NCI-H1694 (cell line): Measurements from ENCODE around the gene SLC5A2.

ENCODE experiments used
- DNase-seq: peaks from one replicate; lab custom pipeline; 2025; lab: John Stamatoyannopoulos, UW

SLC5A2 gene

DNA sequence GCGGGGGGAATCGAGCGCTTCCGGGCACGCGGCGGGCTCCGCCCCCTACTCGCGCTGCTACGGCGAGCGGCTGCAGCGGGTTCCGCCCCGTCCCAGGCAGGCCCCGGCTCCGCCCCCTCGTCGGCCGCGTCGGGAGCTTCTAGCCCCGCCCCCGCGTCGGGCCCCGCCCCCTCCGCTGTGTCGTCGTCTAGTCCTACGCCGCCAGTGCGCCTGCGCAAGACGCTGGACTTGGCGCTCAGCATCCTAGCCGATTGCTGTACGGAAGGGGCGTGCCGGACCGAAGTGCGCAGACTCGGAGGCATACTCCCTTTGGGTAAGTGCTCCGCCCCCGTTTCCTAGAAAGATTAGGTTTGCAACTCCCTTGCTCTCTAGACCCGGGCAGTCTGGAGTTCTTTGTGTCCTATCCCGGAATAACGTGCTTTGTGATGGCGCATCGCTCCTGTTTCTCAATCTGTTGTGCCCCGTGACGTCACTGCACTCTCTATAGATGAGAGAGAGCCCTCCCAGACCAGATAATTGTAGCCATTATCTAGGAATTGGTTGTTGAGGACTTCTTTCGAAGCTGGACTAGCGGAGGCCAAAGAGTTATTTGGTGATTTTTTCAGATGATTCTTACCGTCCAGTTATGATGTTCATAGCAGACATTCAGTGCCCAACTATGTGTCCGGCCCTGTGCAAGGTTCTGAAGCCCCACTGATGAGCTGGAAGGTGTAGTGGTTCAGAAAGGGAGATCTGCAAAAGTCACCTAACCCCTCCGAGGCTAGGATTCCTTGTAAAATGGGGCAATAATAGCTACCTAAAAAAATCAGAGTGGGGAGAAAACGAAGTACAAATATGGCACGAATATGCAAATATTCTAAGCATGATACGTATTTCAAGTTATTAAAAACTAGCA is 23.0 kb upstream of the SLC5A2 start:
- DNase-seq: peak; percentile 97

DNA sequence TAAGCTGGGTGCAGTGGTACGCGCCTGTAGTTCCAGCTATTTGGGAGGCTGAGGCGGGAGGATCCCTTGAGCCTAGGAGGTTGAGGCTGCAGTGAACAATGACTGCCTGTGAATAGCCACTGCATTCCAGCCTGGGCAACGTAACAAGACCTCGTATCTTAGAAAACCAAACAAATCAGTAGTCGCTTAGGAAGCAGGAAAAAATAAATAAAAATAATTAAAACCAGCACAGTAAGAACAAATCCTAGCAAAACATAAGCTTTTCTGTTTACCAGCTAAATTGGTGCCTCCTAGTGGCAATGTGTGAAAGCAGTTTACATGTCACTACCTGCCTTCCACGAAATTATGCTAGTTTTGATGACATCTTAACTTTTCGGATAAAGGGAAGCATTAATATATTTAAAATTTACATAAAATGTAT is 22.3 kb upstream of the SLC5A2 start:
- no peak for DNase-seq

DNA sequence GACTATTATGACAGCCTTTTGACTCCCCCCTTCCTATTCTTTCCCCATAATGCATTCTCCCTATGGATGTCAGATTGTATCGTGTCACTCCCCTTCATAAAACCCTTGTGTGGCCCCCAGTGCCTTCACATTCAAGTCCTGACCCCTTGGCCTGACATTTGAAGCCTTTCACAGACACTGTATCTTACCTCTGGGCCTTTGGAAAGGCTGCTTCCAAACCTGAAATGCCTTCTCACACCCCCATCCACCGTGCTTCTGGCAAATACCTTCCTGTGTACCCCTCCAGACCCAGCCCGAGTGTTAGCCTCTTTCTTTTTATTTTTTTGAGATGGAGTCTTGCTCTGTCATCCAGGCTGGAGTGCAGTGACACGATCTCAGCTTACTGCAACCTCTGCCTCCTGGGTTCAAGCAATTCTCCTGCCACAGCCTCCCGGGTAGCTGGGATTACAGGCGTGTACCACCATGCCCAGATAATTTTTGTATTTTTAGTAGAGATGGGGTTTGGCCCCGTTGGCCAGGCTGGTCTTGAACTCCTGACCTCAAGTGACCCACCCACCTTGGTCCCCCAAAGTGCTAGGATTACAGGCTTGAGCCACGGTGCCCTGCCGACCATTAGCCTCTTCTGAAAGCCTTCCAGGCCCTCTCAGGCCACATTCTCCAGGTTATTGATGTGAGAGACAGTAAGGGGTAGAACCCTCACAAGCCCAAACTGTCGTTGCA is 21.6 kb upstream of the SLC5A2 start:
- no peak for DNase-seq

DNA sequence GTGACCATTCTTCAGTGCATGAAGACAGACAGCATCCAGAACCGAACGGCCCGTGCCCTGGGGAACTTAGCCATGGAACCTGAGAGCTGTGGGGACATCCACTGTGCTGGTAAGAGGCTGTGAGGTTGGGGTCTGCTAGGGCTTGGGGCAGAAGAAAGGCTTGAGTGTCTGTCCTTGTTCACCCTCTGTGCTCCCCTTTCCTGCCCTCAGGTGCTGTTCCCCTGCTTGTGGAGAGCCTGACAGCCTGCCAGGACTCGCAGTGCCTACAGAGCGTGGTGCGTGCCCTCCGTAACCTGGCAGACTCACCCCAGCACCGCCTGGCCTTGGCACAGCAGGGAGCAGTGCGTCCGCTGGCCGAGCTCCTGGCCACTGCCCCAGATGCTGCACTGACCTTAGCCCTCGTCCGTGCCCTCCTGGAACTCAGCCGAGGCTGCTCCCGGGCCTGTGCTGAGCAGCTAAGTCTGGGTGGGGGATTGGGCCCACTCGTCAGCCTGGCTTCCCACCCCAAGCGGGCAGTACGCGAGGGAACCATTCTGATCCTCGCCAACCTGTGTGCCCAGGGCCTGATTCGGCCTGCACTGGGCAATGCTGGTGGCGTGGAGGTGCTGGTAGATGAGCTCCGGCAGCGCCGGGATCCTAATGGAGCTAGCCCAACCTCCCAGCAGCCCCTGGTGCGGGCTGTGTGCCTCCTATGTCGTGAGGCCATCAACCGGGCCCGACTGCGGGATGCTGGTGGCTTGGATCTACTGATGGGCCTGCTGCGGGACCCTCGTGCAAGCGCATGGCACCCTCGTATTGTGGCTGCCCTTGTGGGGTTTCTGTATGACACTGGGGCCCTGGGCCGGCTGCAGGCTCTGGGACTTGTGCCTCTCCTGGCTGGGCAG is 20.8 kb upstream of the SLC5A2 start:
- DNase-seq: no peak

DNA sequence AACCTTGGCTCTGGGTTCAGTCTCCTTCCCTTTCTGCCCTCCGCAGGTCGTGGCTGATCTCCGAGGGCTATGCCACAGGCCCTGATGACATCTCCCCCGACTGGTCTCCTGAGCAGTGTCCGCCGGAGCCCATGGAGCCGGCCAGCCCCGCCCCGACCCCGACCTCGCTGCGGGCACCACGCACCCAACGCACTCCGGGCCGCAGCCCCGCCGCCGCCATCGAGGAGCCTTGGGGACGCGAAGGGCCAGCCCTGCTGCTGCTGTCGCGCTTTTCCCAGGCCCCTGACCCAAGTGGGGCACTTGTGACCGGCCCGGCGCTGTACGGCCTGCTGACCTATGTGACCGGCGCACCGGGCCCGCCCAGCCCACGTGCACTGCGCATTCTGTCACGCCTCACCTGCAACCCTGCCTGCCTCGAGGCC is 18.6 kb upstream of the SLC5A2 start:
- no peak for DNase-seq

DNA sequence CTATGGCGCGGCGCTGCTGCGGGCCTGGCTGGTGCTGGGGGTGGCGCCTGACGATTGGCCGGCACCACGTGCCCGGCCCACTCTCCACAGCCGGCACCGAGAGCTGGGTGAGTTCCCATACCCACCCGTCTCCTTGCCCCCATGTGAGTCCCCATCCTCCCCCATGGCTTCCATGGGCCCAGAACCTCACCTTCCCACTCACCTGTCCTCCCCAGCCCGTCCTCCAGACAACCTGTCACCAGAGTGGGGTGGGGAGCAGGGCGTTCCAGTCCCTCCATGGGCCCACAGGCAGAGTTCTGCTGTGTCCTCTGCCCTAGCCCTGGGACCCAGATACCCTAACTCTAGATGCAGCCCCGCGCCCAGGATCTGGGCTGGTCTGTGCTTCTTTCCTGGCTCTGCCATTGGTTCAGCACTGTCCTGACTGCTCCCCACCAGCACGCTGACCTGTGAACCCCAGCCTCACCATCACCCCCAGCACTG is 18.1 kb upstream of the SLC5A2 start:
- DNase-seq: no peak

DNA sequence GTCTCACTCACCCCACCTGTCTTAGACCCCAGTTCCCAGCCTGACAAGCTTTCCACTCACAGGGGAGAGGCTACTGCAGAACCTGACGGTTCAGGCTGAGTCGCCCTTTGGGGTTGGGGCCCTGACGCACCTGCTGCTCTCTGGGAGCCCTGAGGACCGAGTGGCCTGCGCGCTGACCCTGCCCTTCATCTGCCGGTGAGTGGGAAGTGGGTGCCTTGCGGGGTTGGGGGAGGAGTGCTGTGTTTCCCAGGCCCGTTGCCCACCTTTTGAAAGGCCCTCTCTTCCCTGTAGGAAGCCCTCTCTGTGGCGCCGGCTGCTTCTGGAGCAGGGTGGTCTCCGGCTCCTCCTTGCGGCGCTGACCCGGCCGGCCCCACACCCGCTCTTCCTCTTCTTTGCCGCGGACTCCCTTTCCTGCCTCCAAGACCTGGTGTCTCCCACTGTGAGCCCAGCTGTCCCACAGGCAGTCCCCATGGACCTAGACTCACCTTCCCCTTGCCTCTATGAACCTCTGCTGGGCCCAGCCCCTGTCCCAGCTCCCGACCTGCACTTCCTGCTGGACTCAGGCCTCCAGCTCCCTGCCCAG is 17.0 kb upstream of the SLC5A2 start:
- DNase-seq: no peak

DNA sequence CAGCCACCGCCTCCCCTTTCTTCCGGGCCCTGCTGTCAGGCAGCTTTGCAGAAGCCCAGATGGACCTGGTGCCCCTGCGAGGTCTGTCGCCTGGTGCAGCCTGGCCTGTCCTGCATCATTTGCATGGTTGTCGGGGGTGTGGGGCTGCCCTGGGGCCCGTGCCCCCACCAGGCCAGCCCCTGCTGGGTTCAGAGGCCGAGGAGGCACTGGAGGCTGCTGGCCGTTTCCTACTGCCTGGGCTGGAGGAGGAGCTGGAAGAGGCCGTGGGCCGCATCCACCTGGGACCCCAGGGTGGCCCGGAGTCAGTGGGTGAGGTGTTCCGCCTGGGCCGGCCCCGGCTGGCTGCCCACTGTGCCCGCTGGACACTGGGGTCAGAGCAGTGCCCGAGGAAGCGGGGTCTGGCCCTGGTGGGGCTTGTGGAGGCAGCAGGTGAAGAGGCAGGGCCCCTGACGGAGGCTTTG is 16.5 kb upstream of the SLC5A2 start:
- DNase-seq: no peak

DNA sequence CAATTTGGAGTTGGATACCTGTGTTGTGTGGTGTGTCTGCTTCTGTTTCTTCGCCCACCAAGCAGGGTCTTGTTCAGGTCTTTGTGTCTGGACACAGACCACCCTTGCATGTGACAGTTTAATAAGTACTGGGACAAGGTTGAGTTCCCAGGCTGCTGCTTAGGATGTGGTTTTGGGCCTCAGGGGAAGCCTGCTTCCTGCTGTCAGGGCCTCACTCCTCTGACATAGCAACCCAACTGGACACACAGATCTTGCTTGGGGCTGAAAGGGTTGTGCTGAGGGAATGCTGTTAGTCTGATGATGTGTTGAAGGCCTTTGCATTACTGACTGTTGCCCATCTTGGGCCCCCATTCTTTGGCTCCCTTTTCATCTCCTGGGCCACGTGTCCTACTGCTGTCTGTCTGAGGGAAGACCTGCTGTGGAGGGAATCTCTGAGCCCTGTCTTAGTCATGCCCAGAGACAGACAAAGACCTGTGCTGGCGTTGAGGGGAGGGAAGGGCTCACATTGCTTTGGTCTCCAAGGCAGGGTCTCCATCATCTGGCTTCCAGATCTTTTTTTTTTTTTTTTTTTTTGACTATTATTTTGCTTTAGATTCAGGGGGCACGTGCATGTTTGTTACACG is 15.7 kb upstream of the SLC5A2 start:
- DNase-seq: no peak

DNA sequence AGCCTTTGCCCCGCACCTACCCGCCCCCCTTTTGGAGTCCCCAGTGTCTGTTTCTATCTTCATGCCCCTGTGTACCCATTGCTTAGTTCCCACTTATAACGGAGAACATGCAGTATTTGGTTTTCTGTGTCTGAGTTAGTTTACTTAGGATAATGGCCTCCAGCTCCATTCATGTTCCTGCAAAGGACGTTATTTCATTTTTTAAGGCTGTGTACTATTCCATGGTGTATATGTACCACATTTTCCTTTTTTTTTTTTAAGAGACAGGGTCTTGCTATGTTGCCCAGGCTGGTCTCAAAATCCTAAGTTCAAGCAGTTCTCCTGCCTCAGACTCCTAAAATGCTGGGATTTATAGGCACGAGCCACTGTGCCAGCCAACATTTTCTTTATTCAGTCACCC is 15.1 kb upstream of the SLC5A2 start:
- no peak for DNase-seq

DNA sequence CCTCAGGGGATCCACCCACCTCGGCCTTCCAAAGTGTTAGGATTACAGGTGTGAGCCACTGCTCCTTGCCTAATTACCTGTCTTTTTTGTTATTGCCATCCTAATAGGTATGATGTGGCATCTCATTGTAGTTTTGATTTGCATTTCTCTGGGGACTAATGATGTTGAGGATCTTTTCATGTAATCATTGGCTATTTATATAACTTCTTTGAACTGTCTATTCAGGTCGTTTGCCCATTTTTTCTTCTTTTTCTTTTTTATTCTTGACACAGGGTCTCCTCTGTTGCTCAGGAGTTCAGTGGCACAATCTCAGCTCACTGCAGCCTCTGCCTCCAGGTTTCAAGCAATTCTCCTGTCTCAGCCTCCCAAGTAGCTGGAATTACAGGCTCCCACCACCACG is 12.3 kb upstream of the SLC5A2 start:
- no peak for DNase-seq

DNA sequence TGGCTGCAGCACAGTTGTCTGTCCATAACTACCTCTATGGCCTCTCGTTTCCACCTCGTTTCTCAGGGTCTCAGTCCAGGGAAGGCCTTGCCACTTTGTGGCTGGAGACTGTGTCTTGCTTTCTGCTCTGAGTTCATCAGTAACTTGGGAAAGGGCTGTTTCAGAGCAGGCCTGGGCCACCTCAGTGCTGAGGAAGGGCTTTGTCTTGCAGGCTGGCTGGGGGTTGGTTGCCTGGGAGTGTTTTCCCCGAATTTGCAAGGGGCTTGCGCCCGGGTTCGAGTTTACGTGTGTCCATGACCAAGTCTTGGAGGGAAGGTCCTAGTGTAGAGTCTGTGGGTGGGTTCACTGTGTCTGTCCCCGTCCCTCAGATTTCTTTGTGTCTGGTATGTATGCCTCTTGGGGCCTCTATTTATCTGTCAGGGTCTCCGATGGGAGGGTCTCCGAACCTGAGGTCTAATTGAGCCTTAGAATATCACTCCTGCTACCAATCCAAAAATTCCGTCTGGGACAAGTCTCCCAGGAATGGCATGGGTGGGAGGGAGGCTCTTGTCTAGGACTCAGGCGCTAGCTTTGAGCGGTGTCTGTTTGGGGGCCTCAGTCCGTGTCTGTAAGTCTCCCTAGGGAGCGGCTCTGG is 11.6 kb upstream of the SLC5A2 start:
- no peak for DNase-seq

DNA sequence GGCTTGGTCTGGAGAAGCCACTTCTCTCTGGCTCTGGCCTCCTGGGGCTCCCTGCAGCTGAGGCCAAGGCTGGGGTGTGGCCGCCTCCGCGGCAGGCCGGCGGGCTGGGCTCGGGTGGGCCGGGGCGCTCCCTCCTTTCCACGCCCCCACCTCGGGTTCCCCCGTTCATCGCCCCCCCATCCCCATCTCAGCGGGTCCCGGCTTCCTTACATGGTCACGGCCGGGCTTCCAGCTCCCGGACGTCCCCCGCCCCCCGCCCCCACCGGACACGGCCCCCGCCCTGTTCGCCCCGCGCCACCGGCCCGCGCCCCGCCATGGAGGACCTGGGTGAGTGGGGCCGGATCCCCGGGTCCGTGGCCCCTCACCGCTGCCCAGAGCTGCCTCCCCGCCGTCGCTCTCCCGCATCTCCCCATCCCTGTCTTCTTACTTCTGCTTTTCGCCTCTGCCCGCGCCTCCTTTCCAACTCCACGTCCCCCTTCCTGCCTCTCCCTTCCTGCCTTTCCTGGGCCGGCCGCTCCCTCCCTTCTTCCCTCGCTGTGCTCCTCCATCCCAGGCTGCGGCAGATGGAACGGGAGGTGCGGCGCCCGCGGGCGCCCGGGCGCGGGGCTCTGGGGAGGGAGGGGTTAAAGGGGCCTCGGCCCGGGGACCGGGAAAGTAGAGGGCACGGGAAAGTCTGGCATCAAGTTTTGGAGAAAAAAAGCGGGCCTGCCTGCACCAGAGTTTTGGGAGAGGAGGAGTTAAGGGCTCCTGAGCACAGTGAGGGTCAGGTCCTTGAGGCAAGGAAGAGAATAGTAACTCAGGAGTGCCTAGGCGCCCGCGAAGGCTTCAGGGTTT is 10.8 kb upstream of the SLC5A2 start, which contains the start of gene TGFB1I1:
TSS of gene TGFB1I1 (plus strand) at position 278 of the 834 bp plus-strand sequence. CDS start at position 315, 37 bp downstream.
- DNase-seq: no peak

DNA sequence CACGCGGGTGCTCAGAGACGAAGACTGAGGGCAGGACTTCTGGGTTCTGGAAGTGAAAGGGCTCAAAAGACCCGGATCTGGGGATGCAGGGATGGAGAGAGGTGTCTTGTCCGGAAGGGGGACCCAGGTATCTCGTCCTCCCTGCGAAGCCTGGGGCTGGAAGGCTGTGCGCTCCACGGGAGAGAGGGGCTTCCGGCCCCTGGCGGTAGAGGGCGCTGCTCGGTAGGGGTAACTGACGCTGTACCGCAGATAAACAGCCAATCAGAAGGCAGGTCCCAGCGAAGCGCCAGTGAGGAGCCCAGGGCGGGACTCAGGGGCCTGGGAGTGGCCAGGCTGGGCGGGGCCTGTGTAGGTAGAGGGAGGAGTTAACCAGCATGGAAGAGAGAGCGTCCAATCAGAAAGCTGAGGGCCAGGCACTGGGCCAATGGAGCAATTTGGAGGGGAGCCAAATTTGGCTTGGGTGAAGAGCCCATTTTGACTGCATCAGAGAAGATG is 10.2 kb upstream of the SLC5A2 start:
- DNase-seq: peak; percentile 29

DNA sequence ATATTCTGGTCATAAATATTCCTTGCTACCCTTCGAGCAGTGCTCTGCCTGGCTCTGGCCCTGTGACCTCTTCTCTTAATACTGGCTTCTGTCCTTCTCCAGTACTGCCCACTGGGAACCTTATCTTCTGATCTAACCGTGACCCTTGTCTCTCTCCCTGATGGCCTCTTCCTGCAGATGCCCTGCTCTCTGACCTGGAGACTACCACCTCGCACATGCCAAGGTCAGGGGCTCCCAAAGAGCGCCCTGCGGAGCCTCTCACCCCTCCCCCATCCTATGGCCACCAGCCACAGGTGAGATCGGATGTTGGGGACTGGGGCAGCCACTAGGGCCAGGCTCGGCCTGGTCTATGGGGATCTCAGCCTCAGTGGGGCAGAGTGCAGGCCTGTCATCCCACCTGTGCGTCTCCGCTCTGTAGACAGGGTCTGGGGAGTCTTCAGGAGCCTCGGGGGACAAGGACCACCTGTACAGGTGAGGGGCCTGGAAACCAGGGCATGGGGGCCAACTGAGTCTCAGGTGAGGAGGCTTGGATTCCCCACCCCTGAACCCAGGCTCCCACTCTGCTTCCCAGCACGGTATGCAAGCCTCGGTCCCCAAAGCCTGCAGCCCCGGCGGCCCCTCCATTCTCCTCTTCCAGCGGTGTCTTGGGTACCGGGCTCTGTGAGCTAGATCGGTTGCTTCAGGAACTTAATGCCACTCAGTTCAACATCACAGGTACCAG is 9.5 kb upstream of the SLC5A2 start:
- DNase-seq: no peak

DNA sequence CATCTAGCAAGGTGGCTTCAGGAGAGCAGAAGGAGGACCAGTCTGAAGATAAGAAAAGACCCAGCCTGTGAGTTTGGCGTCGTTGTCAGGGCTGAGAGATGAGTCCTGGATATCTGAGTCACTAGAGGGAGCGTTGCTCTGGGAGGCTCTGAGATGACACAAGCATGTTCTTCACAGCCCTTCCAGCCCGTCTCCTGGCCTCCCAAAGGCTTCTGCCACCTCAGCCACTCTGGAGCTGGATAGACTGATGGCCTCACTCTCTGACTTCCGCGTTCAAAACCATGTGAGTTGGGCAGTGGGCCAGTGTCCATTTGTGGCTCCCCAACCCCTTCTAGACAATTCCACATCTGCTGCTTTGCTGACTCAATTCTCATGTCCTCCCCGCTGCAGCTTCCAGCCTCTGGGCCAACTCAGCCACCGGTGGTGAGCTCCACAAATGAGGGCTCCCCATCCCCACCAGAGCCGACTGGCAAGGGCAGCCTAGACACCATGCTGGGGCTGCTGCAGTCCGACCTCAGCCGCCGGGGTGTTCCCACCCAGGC is 8.7 kb upstream of the SLC5A2 start:
- no peak for DNase-seq

DNA sequence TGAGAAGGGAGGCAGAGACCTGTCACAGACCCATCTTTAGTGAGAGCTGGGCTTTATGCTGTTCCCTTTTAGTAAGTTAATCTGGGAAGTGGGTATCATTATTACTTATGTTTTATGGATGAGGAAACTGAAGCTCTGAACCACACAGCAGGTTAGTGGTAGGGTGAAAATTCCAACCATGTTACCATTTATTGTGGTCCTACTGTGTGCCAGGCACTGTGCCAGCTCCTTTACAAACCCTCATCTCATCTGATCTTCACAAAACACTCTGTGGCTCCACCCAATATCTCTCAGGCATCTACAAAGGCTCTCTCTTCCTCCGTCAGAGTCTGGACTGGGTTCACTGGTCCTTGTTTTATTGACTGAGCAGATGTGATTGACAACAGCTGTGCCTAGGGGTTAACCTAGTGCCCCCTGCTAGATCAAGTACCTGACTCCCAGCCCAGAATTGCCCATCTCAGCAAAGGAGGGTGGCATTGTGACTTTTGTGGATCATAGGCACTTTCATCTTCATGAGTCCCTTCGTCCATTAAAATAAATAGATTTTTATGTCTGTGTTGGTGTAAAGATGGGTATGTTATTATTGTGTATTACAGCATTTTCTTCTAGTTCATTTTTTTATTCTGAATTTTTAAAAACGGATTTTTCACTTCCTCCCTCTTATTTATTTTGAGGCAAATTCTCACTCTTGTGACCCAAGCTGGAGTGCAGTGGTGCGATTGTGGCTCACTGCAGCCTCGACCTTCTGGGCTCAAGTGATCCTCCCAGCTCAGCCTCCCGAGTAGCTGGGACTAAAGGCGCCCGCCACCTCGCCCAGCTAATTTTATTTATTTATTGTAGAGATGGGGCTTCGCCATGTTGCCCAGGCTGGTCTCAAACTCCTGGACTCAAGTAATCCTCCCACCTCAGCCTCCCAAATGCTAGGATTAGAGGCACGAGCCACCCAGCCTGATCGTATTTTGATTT is 7.9 kb upstream of the SLC5A2 start:
- no peak for DNase-seq
